ENCODE data around the gene KRTAP12-4.
"Not testable (repeated sequence)": the region's sequence is repeated elsewhere in the genome, so short reads cannot be mapped to it uniquely, and the experiment has no call there.

Gene KRTAP12-4

GRCh38 chr21:44686000-44686781 is 31.7 kb upstream of the KRTAP12-4 start:
- H3K4me3 ChIP-seq (ENCODE audit: low read depth, low read length) = no peak overlapping the region
- DNase-seq (ENCODE audit: low read depth) = no peak
- no peak for TF ChIP-seq CTCF (conservative IDR thresholded peaks at IDR 0.05; ENCODE audit: low read depth, low read length)

GRCh38 chr21:44685050-44685449 is 30.6 kb upstream of the KRTAP12-4 start:
- not testable (repeated sequence) for H3K4me3 ChIP-seq (ENCODE audit: low read depth, low read length); DNase-seq (ENCODE audit: low read depth)

GRCh38 chr21:44684483-44684882 is 30.0 kb upstream of the KRTAP12-4 start:
- no peak for DNase-seq (ENCODE audit: low read depth)

GRCh38 chr21:44684077-44684476 is 29.6 kb upstream of the KRTAP12-4 start:
- TF ChIP-seq CTCF (conservative IDR thresholded peaks at IDR 0.05; ENCODE audit: low read depth, low read length) = no peak
- H3K4me3 ChIP-seq (ENCODE audit: low read depth, low read length) = no peak overlapping the region
- DNase-seq (ENCODE audit: low read depth) = no peak

More at GRCh38 chr21:44684483-44684882, 30.0 kb upstream of the KRTAP12-4 start:
- no peak overlapping the region for H3K4me3 ChIP-seq (ENCODE audit: low read depth, low read length)
- TF ChIP-seq CTCF (conservative IDR thresholded peaks at IDR 0.05; ENCODE audit: low read depth, low read length) = no peak

GRCh38 chr21:44682580-44683151 is 28.2 kb upstream of the KRTAP12-4 start:
- TF ChIP-seq CTCF (conservative IDR thresholded peaks at IDR 0.05; ENCODE audit: low read depth, low read length) = no peak

GRCh38 chr21:44681861-44682579 is 27.6 kb upstream of the KRTAP12-4 start, which contains the start of gene KRTAP12-1:
Gene KRTAP12-1 (minus strand): TSS chr21:44682163. CDS start chr21:44682123, 40 bp downstream.
- no peak within 1 kb of the TSS for H3K4me3 ChIP-seq (ENCODE audit: low read depth, low read length)
- DNase-seq (ENCODE audit: low read depth) = no peak
- TF ChIP-seq CTCF (conservative IDR thresholded peaks at IDR 0.05; ENCODE audit: low read depth, low read length) = no peak

More at GRCh38 chr21:44682580-44683151, 28.2 kb upstream of the KRTAP12-4 start:
- no peak for DNase-seq (ENCODE audit: low read depth)
- no peak overlapping the region for H3K4me3 ChIP-seq (ENCODE audit: low read depth, low read length)

- H3K4me3 ChIP-seq (ENCODE audit: low read depth, low read length) = no peak overlapping the region
- no peak for TF ChIP-seq CTCF (conservative IDR thresholded peaks at IDR 0.05; ENCODE audit: low read depth, low read length)
- no peak for DNase-seq (ENCODE audit: low read depth)
These were observed 26.7 kb upstream of the KRTAP12-4 start for GRCh38 chr21:44681152-44681551.

All from choroid plexus epithelial cell (primary cell).